Common myeloid progenitor, CD34-positive (primary cell): ENCODE results near the gene TAPBP.
A peak's percentile ranks its signal among the peaks of the same experiment; 100 is the strongest.

ENCODE experiments used
- CTCF ChIA-PET: fragments of 350-600 bp; sonication (Branson Sonifier 250); formaldehyde crosslinking; loops from one replicate; lab custom pipeline; 2021; ENCODE audit warnings: antibody characterized with exemption; lab: Charles Lee
- POLR2A ChIA-PET: fragments of 350-600 bp; sonication (Branson Sonifier 250); formaldehyde crosslinking; loops from one replicate; lab custom pipeline; 2021; ENCODE audit warnings: antibody characterized with exemption; lab: Charles Lee
- DNase-seq, 3 donors: peaks; one replicate each; pipeline versions ENCODE4 v3.0.0 to v3.0.0-alpha.2; 2013
- H3K27ac ChIP-seq, 2 experiments: 1 replicate in 1 of 2; 2 replicates in 1 of 2; pipeline ENCODE4 v1.7.0; 2013; ENCODE audit warnings: inconsistent platforms in 2 of 2, low read length in 2 of 2, mild to moderate bottlenecking in 2 of 2, low read depth in 1 of 2, moderate library complexity in 1 of 2; ENCODE audit not compliant: severe bottlenecking in 2 of 2, insufficient read depth in 1 of 2, poor library complexity in 1 of 2
- H3K27me3 ChIP-seq, 5 experiments: replicated peaks in 2 of 5; 1 replicate in 3 of 5; 2 replicates in 2 of 5; pipeline versions ENCODE4 v1.6.1 to v1.7.0; 2013; ENCODE audit warnings: low read length in 4 of 5, mild to moderate bottlenecking in 2 of 5, moderate library complexity in 2 of 5, inconsistent platforms in 1 of 5; ENCODE audit not compliant: insufficient read depth in 5 of 5, control insufficient read depth in 4 of 5
- H3K36me3 ChIP-seq, 4 experiments: 1 replicate in 2 of 4; 2 replicates in 2 of 4; pipeline versions ENCODE4 v1.6.1 to v1.7.0; 2013; ENCODE audit warnings: low read length in 3 of 4, control low read depth in 1 of 4, mild to moderate bottlenecking in 1 of 4; ENCODE audit not compliant: control insufficient read depth in 4 of 4, insufficient read depth in 4 of 4
- H3K4me1 ChIP-seq, 4 experiments: 1 replicate in 3 of 4; 2 replicates in 1 of 4; pipeline versions ENCODE4 v1.6.1 to v1.7.1; 2013; ENCODE audit warnings: low read length in 3 of 4, mild to moderate bottlenecking in 3 of 4, control low read depth in 1 of 4, inconsistent platforms in 1 of 4, moderate library complexity in 1 of 4; ENCODE audit not compliant: control insufficient read depth in 4 of 4, insufficient read depth in 4 of 4; ENCODE audit errors: control extremely low read depth in 1 of 4
- H3K4me3 ChIP-seq, 7 experiments: 1 replicate in 4 of 7; 2 replicates in 3 of 7; pipeline versions ENCODE4 v1.5.1 to v1.7.0; 2013; ENCODE audit warnings: mild to moderate bottlenecking in 7 of 7, low read length in 6 of 7, moderate library complexity in 6 of 7, inconsistent platforms in 2 of 7, low read depth in 2 of 7, control low read depth in 1 of 7; ENCODE audit not compliant: insufficient read depth in 4 of 7, control insufficient read depth in 1 of 7; ENCODE audit errors: extremely low read depth in 1 of 7
- H3K9me3 ChIP-seq, 5 experiments: 1 replicate in 4 of 5; 2 replicates in 1 of 5; pipeline versions ENCODE4 v1.6.1 to v1.7.1; 2013; ENCODE audit warnings: low read length in 4 of 5, mild to moderate bottlenecking in 2 of 5, inconsistent platforms in 1 of 5, low read depth in 1 of 5, moderate library complexity in 1 of 5; ENCODE audit not compliant: control insufficient read depth in 4 of 5, insufficient read depth in 2 of 5; ENCODE audit errors: control extremely low read depth in 1 of 5
- WGBS: methylation state at CpG from one replicate; pipeline ENCODE4 v1.1.5; 2013; ENCODE audit not compliant: insufficient coverage; 5-methylcytosine and 5-hydroxymethylcytosine counted together

The TAPBP gene

DNA sequence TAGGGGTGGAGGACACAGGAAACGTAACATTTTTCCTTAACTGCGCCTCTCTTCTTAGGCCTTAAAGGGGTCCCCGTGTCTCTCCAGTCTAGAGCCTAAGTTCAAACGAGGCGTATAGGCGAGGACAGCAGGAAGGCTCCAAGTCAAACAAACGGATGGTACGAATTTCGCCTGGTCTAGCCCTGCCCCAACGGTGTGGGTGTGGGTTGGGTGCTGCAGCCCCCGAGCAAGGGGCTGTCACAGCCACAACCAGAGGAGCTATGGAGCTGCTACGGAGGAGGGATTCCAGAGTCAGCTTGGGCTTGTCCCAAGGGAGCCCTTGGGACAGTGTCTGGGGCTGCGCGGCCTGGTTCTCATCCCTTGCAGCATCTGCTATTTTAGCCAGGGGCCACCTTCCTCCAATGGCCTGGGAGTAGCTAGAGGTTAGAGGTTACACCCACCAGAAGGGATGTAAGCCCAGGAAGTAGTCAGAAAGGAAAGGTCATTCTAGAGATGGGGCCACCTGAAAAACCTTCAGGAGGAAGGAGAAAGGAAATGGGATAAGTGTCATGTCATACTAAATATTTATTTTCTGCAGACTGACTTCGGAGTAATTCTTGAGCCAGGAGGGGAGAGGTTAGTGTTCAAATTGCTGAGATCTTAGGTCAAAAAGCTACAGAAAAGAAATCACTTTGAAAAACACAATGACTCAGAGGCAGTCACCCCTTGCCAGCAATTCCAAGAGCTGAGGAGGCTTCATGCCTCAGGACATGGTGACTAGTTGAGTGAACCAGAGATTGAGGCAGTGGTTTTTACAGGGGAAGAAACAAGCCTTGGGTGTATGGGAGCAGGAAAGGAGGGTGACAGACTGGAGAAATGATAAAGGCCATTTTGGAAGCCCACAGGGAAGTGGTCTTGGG, 63.9 kb downstream of the TAPBP start:
- Histone ChIP-seq H3K27me3 (peaks cover 0 to 2% (median 0%) of the 10 kb centered on the region in 5 experiments), H3K27ac (peak overlapping the region; percentile 89 to 94), H3K36me3 (peaks cover 0 to 13% (median 7%) of the 10 kb centered on the region in 4 experiments), H3K4me3 (peak overlapping the region; percentile 70 to 86 (median 74)), H3K9me3 (no peaks in the 10 kb centered on the region), H3K4me1 (peaks cover 10 to 27% (median 25%) of the 10 kb centered on the region in 4 experiments)
- WGBS, result 30% methylated on average over 12 of the region's 15 CpGs
- ChIA-PET CTCF (interaction anchor here (0.5 to 2.9 kb wide), 14 partner anchors 11 to 296 kb away, joined by 3 to 15 read pairs (median 6); partner anchors contain the start of genes RING1, RPS18 and VPS52), POLR2A (interaction anchor here (0.6 to 2.2 kb wide), 4 partner anchors 21 to 278 kb away, joined by 3 to 10 read pairs (median 4); partner anchors contain the start of genes RPS18 and VPS52)
- DNase-seq, result no peak
